ENCODE measurements around the gene BEGAIN.

BEGAIN gene

GRCh38 chr14:100581228-100582145, 5.7 kb downstream of the BEGAIN start:
- no peak for DNase-seq (ENCODE audit: low read depth in 2 of 2)

GRCh38 chr14:100580316-100581227, 6.6 kb downstream of the BEGAIN start:
- no peak for DNase-seq (ENCODE audit: low read depth in 2 of 2)

GRCh38 chr14:100578552-100578951, 8.7 kb downstream of the BEGAIN start:
- DNase-seq (ENCODE audit: low read depth in 2 of 2) = no peak

GRCh38 chr14:100577986-100578431, 9.2 kb downstream of the BEGAIN start:
- no peak for DNase-seq (ENCODE audit: low read depth in 2 of 2)

- DNase-seq (ENCODE audit: low read depth in 2 of 2) = no peak
These were observed 9.8 kb downstream of the BEGAIN start for GRCh38 chr14:100577321-100577985.

- DNase-seq (ENCODE audit: low read depth in 2 of 2) = no peak
These were observed 10.8 kb downstream of the BEGAIN start for GRCh38 chr14:100576091-100577085.

- DNase-seq (ENCODE audit: low read depth in 2 of 2) = no peak
These were observed 11.8 kb downstream of the BEGAIN start for GRCh38 chr14:100575266-100575995.

GRCh38 chr14:100574642-100575031, 12.6 kb downstream of the BEGAIN start:
- no peak for DNase-seq (ENCODE audit: low read depth in 2 of 2)

- no peak for DNase-seq (ENCODE audit: low read depth in 2 of 2)
These were observed 13.2 kb downstream of the BEGAIN start for GRCh38 chr14:100573757-100574641.

GRCh38 chr14:100573002-100573756, 14.0 kb downstream of the BEGAIN start:
- no peak for DNase-seq (ENCODE audit: low read depth in 2 of 2)

GRCh38 chr14:100572543-100572942, 14.7 kb downstream of the BEGAIN start:
- DNase-seq (ENCODE audit: low read depth in 2 of 2) = no peak

- no peak for DNase-seq (ENCODE audit: low read depth in 2 of 2)
These were observed 15.4 kb downstream of the BEGAIN start for GRCh38 chr14:100571837-100572236.

- DNase-seq (ENCODE audit: low read depth in 2 of 2) = no peak
These were observed 16.3 kb downstream of the BEGAIN start for GRCh38 chr14:100570726-100571454.

- DNase-seq (ENCODE audit: low read depth in 2 of 2) = no peak
These were observed 17.4 kb downstream of the BEGAIN start for GRCh38 chr14:100569734-100570286.

- DNase-seq (ENCODE audit: low read depth in 2 of 2) = no peak
These were observed 18.1 kb downstream of the BEGAIN start for GRCh38 chr14:100568998-100569733.

All from stimulated activated CD4-positive, alpha-beta T cell treated with anti-CD3 and anti-CD28 coated beads, Interleukin-4, amount 100 ng/mL, for 48 hours (primary cell).